GM12801 (cell line): ENCODE results near the gene IFNAR1.

Experiments used
- CTCF ChIP-seq: IDR thresholded peaks from one replicate; pipeline ENCODE4 v1.5.1; 2011; ENCODE audit warnings: control low read depth; ENCODE audit not compliant: insufficient read length; ENCODE audit errors: extremely low read depth

Gene IFNAR1

DNA sequence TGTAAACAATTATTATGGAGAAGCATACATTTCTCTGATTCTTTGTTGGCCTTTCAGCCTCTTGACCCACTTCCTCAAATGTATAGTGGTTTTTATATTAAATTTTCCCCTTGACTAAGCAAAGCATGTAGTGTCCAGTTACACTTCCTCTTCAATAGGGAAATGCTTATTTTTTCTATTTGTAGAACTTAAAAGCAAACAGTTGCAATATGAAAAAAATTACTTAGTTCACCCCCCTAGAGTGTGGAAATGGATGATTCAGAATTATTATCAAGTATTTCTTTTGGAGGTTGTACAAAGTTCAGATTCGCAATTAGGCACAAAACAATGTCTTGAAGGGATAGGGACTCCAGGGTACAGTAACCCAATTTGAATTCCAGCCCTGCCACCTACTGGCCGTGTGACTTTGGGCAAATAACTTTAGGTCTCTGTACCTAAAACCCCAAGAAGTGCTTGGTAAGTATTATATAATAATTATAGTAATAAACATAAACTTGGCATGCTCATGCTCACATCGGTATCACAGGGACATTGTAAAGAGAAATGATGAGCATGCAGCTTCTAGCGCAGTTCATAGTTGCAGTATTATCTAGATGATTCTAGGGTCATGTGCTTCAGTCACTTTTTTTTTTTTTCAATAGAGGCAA, 49.8 kb downstream of the IFNAR1 start:
- TF ChIP-seq CTCF: no peak

GRCh38 chr21:33375101-33375644, 50.4 kb downstream of the IFNAR1 start:
- TF ChIP-seq CTCF: no peak

DNA sequence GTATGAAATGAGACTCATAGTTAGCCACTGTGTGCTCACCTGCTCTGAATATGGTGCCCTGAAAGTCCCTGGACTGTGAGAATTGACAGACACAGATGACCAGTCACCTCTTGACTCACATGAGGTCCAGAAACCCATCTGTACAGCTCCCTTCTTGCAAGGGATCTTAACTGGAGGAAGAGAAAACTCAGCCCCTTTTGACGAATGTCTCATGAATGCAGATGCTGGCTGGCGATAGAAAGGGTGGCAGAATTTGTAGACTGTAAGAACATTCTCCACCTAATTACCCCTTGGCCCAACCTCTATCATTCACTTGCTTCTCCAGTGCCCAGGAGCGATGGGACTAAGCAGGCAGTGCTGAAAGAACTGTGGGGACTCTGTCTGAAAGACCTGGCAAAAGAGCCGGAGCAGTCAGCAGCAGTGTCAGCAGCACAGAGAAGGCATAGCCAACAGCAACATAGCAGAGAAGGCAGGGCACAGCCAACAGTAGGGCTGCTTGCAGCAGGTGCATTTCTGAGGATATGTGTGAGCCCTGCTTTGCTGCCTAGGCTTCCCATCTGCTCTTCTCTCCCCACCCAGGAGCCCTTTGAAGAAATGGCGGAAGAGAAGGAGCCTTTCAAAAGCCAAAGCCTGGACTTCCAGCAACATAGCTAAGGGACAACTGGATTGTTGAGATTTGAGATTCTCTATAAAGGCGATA, 52.6 kb downstream of the IFNAR1 start:
- no peak for TF ChIP-seq CTCF

DNA sequence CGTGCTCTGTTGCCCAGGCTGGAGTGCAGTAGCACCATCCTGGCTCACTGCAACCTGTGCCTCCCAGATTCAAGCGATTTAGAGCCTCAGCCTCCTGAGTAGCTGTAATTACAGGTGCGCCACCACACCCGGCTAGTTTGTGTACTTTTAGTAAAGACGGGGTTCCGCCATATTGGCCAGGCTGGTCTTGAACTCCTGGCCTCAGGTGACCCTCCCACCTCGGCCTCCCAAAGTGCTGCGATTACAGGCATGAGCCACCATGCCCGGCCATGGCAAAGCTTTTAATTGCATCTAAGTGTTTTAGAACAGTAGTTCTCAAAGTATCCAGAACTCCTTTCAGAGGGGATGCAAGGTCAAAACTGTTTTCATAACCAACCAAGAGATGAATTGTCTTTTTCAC, 53.3 kb downstream of the IFNAR1 start:
- TF ChIP-seq CTCF: no peak

DNA sequence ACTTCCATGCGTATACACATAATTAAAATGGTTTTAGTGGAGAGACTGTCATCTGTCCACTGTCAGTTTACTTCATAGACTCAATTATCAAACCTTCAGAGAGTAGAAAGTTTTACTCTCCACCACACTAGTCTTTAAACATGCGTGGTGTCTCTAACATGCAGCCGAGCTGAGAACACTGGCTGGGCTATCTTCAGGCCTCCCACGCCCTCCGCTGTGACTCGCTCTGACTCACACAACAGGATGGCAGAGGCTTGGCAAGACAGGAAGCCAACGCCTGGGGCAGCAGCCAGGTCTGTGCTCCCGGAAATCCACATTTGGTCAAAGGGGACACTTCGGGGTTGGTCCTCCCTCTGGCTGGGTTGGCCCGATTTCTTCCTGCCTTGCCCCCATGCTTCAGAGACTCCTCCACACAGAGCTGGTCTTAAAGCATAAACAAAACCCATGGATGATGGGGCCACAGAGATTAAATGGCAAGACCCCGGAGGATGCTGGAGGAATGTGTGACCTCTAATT, 55.8 kb downstream of the IFNAR1 start:
- TF ChIP-seq CTCF: no peak

DNA sequence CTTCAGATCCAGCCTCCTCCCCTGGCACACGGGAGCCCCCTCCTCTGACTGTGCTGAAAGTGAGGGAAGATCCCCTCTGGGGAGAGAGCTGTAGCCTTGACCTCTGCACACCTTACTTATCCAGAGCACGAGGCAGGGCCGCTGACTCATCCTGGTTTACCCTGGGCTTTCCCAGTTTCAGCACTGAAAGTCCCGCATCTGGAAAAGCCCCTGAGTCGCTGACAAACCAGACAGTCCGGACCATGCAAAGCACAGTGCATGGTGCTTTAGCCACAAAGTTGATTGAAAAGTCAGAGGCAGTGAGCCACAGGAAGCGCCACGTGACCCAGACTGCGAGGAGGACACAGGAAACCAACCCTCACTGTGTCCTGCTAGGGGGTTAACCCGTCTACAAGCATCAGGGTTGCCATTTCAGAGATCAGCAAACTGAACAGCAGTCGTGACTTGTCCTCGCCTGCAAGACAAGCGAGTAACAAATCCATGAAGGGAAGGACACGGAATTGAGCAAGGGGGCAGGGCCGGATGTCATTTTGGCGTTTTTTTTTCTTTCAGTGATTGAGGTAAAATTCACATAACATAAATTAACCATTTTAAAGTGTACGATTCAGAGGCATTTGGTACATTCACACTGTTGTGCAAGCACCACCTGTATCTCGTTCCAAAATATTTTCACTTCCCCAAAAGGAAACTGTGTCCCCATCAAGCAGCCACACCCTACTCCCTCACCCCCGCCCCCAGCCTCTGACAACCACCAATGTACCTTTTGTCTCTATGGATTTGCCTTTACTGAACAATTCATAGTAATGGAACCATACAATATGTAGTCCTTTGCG, 58.5 kb downstream of the IFNAR1 start:
- TF ChIP-seq CTCF: no peak

DNA sequence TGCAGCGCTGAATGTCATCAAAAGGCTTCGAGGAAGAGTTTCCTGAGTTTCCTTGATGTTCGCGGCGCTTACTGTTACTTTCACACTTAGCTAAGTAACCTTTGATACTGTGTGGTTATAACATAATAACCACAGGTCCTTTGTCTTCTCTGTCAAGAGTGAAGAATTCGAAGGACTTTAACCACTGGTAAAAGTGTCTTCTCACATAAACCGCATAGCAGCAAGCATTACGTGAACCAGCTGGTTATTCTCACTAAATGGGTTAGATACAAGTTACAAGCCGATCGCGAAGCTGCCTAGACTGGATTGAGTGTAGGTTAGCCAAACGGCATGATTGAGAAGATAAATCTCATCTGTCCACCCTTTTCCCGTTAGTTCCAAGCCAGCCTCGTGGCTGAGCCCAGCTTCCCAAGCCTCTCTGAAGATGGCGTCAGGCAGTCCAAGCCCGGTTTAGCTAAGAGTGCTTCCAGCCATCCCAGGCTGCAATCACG, 60.1 kb downstream of the IFNAR1 start:
- TF ChIP-seq CTCF: no peak
